K562 (cell line): ENCODE data around the gene OCIAD1. TPM values are rescaled to one million over a fixed set of nuclear protein-coding genes. Genes with fewer than 3 reads are reported as not detected.
A peak's percentile ranks its signal among the peaks of the same experiment; 100 is the strongest.

ENCODE experiments used
- BRD4 ChIP-seq: fragments of 200-600 bp; sonication (generic); IDR thresholded peaks from 2 replicates; pipeline ENCODE4 v1.6.1; 2017; ENCODE audit warnings: inconsistent platforms
- HDAC6 ChIP-seq: IDR thresholded peaks from 2 replicates; pipeline ENCODE4 v1.6.1; 2012; ENCODE audit warnings: low read depth, mild to moderate bottlenecking, control low read depth, inconsistent platforms, low read length, moderate library complexity
- MBD1 ChIP-seq: fragments of 250-450 bp; sonication (Bioruptor Pico); IDR thresholded peaks from 2 replicates; pipeline ENCODE4 v1.8.0; 2022; ENCODE audit warnings: inconsistent platforms
- MEIS2 ChIP-seq: fragments of 450-650 bp; IDR thresholded peaks from 2 replicates; pipeline ENCODE4 v1.6.1; 2014; ENCODE audit warnings: mild to moderate bottlenecking; ENCODE audit not compliant: partially characterized antibody
- NFE2 ChIP-seq: IDR thresholded peaks from 2 replicates; pipeline ENCODE4 v1.6.1; 2014; ENCODE audit warnings: antibody characterized with exemption, low read depth
- PHB ChIP-seq: fragments of 250-450 bp; sonication (Bioruptor Pico); IDR thresholded peaks from 2 replicates; pipeline ENCODE4 v1.5.0; 2021
- SMARCB1 ChIP-seq: IDR thresholded peaks from 2 replicates; pipeline ENCODE4 v1.6.1; 2011; ENCODE audit warnings: improper control_type of control experiment, low read depth; ENCODE audit not compliant: insufficient read length
- TAF7 ChIP-seq: fragments of 450-650 bp; IDR thresholded peaks from 2 replicates; pipeline ENCODE4 v1.6.1; 2016; ENCODE audit warnings: missing genetic modification characterization, missing compliant biosample characterization
- TCF7 ChIP-seq: sonication (generic); IDR thresholded peaks from 2 replicates; pipeline ENCODE4 v1.6.1; 2016; ENCODE audit warnings: antibody characterized with exemption, borderline replicate concordance
- WHSC1 ChIP-seq: IDR thresholded peaks from one replicate; pipeline ENCODE4 v1.6.1; 2012; ENCODE audit warnings: low read length, control low read depth, inconsistent platforms
- ZBTB17 ChIP-seq: fragments of 450-650 bp; formaldehyde crosslinking; IDR thresholded peaks from 2 replicates; pipeline ENCODE4 v1.4.0; 2020; ENCODE audit warnings: mild to moderate bottlenecking
- ZNF507 ChIP-seq: conservative IDR thresholded peaks from 2 replicates; pipeline ENCODE4 v1.6.1; 2017; ENCODE audit warnings: missing genetic modification characterization, missing compliant biosample characterization
- polyA plus RNA-seq, 8 experiments: library from polyadenylated mRNA; depleted of rRNA in 4 of 8; stranded (reverse) in 5 of 8; unstranded in 3 of 8; fragments of >200 nt; fragmentation: Nextera tagmentation in 2 of 8; fragmentation: Illumina TruSeq in 1 of 8; extraction: Ambion mirVana in 2 of 8; extraction: Trizol in 1 of 8; gene quantifications; 2 replicates each; pipeline versions ENCODE4 v1.2.1 to v1.2.3, GENCODE V29; 2011 to 2014; ENCODE audit warnings: inconsistent platforms in 1 of 8, missing spikeins in 1 of 8
- total RNA-seq, 7 experiments: library from RNA; depleted of rRNA in 6 of 7; stranded (reverse); fragments of >200 nt in 6 of 7; fragmentation: Illumina TruSeq in 2 of 7; extraction: Trizol in 2 of 7; gene quantifications; 2 replicates each; pipeline versions ENCODE4 v1.2.1 to v1.2.3, GENCODE V29; 2011 to 2021; ENCODE audit warnings: low replicate concordance in 1 of 7
- TF ChIP-seq, protein P1 (sequence below): fragments of 250-450 bp; sonication (Bioruptor Pico); IDR thresholded peaks from 2 replicates; pipeline ENCODE4 v1.6.1; 2021; ENCODE audit warnings: mild to moderate bottlenecking
- TF ChIP-seq, protein P2 (sequence below): sonication (generic); formaldehyde crosslinking; IDR thresholded peaks from 2 replicates; pipeline ENCODE4 v1.8.0; 2022; ENCODE audit warnings: mild to moderate bottlenecking, low read depth, missing genetic modification reagents
- TF ChIP-seq, protein P3 (sequence below): fragments of 450-650 bp; IDR thresholded peaks from 2 replicates; pipeline ENCODE4 v1.6.1; 2018; ENCODE audit not compliant: partially characterized antibody
- TF ChIP-seq, protein P4 (sequence below), 3 experiments: fragments of 200-800 bp in 1 of 3; sonication (Bioruptor generic) in 1 of 3; sonication (generic) in 1 of 3; formaldehyde crosslinking in 1 of 3; IDR thresholded peaks; 2 replicates each; pipeline versions ENCODE4 v1.6.1 to v1.8.0; 2016 to 2022; ENCODE audit warnings: mild to moderate bottlenecking in 2 of 3, missing compliant biosample characterization in 2 of 3, missing genetic modification characterization in 2 of 3, missing genetic modification reagents in 1 of 3
- TF ChIP-seq, protein P5 (sequence below): fragments of 450-650 bp; IDR thresholded peaks from 2 replicates; pipeline ENCODE4 v1.6.1; 2018; ENCODE audit warnings: mild to moderate bottlenecking, low read depth; ENCODE audit not compliant: partially characterized antibody

OCIAD1 gene
- total and polyA plus RNA-seq, 9 of the 15 experiments (the other 6 are each of a cell fraction or from before 2014, with no cell fraction given), result 99.0 to 358 (median 196) TPM

DNA sequence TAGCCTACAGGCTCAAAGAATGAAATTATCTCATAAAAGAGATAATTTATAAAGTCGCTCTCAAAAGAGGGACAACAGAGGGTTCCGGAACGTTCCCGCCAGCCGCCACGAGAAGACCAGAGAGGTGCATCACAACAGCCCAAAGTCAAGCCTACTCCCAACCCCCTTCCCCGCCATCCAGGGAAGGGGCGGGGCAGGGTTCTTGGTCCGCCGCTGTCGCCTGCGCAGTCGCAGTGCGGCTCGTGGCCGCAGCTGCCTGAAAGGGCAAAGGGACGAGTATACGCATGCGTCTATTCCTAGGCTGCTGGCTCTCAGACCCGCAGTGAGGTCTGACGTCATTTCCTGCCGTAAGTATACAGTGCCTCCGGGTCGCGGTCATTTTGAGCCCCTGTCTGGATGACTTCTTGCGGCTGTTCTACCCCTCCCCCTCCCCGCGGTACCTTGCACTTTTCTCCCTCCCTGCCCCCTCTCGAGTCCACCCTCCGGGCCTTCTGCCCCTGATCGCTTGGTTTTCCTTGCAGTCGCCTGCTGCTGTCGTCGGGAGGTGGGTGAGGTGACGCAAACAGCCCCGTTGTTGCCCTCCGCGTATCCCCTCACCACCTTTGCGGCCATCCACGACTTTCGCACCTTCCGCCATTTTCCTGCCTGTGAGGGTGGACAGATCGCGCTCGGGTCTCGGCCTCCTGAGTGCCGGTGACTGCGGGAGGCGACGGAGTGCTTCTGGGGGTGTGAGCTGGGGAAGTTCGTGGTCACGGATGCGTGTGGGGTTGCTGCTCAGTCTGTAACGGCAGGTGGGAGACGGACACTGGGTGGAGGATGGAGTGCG is at the start of gene OCIAD1 (continued):
- TF ChIP-seq, protein P1, sequence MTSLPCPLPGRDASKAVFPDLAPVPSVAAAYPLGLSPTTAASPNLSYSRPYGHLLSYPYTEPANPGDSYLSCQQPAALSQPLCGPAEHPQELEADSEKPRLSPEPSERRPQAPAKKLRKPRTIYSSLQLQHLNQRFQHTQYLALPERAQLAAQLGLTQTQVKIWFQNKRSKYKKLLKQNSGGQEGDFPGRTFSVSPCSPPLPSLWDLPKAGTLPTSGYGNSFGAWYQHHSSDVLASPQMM (CRISPR knock-in tag), result no peak
- TF ChIP-seq TAF7 (tag) (peak; percentile 98), ZBTB17 (CRISPR knock-in tag) (0 out of 2 replicates have a peak, but pooled peaks have one; percentile 35), MBD1 (CRISPR knock-in tag) (no peak), ZNF507 (tag) (no peak), HDAC6 (no peak), NFE2 (peak; percentile 21; the same call in 1 of the 2 replicates), TCF7 (no peak), PHB (CRISPR knock-in tag) (no peak), MEIS2 (peak; percentile 90), WHSC1 (no peak), BRD4 (peak; percentile 99; the same call in 1 of the 2 replicates), SMARCB1 (no peak)
- TF ChIP-seq, protein P2, sequence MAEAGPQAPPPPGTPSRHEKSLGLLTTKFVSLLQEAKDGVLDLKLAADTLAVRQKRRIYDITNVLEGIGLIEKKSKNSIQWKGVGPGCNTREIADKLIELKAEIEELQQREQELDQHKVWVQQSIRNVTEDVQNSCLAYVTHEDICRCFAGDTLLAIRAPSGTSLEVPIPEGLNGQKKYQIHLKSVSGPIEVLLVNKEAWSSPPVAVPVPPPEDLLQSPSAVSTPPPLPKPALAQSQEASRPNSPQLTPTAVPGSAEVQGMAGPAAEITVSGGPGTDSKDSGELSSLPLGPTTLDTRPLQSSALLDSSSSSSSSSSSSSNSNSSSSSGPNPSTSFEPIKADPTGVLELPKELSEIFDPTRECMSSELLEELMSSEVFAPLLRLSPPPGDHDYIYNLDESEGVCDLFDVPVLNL (CRISPR knock-in tag), result no peak
- TF ChIP-seq, protein P3, sequence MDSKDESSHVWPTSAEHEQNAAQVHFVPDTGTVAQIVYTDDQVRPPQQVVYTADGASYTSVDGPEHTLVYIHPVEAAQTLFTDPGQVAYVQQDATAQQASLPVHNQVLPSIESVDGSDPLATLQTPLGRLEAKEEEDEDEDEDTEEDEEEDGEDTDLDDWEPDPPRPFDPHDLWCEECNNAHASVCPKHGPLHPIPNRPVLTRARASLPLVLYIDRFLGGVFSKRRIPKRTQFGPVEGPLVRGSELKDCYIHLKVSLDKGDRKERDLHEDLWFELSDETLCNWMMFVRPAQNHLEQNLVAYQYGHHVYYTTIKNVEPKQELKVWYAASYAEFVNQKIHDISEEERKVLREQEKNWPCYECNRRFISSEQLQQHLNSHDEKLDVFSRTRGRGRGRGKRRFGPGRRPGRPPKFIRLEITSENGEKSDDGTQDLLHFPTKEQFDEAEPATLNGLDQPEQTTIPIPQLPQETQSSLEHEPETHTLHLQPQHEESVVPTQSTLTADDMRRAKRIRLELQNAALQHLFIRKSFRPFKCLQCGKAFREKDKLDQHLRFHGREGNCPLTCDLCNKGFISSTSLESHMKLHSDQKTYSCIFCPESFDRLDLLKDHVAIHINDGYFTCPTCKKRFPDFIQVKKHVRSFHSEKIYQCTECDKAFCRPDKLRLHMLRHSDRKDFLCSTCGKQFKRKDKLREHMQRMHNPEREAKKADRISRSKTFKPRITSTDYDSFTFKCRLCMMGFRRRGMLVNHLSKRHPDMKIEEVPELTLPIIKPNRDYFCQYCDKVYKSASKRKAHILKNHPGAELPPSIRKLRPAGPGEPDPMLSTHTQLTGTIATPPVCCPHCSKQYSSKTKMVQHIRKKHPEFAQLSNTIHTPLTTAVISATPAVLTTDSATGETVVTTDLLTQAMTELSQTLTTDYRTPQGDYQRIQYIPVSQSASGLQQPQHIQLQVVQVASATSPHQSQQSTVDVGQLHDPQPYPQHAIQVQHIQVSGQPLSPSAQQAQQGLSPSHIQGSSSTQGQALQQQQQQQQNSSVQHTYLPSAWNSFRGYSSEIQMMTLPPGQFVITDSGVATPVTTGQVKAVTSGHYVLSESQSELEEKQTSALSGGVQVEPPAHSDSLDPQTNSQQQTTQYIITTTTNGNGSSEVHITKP, result peak; percentile 33
- TF ChIP-seq, protein P4, sequence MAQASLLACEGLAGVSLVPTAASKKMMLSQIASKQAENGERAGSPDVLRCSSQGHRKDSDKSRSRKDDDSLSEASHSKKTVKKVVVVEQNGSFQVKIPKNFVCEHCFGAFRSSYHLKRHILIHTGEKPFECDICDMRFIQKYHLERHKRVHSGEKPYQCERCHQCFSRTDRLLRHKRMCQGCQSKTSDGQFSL (CRISPR knock-in tag; IDR thresholded peaks at IDR 0.05), result 0 out of 2 replicates have a peak, but pooled peaks have one; percentile 48
- TF ChIP-seq, protein P4 (tag; IDR thresholded peaks at IDR 0.05), result no peak
- TF ChIP-seq, protein P5, sequence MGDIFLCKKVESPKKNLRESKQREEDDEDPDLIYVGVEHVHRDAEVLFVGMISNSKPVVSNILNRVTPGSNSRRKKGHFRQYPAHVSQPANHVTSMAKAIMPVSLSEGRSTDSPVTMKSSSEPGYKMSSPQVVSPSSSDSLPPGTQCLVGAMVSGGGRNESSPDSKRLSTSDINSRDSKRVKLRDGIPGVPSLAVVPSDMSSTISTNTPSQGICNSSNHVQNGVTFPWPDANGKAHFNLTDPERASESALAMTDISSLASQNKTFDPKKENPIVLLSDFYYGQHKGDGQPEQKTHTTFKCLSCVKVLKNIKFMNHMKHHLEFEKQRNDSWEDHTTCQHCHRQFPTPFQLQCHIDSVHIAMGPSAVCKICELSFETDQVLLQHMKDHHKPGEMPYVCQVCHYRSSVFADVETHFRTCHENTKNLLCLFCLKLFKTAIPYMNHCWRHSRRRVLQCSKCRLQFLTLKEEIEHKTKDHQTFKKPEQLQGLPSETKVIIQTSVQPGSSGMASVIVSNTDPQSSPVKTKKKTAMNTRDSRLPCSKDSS, result no peak
